ENCODE results near the gene COQ5. TPM values are rescaled to one million over a fixed set of nuclear protein-coding genes. Genes with fewer than 3 reads are reported as not detected.
A peak's percentile ranks its signal among the peaks of the same experiment; 100 is the strongest.
"Not testable (repeated sequence)": the region's sequence is repeated elsewhere in the genome, so short reads cannot be mapped to it uniquely, and the experiment has no call there.

The COQ5 gene
- total and polyA plus RNA-seq, 8 donors: 2.6 to 32.4 (median 25.9) TPM

DNA sequence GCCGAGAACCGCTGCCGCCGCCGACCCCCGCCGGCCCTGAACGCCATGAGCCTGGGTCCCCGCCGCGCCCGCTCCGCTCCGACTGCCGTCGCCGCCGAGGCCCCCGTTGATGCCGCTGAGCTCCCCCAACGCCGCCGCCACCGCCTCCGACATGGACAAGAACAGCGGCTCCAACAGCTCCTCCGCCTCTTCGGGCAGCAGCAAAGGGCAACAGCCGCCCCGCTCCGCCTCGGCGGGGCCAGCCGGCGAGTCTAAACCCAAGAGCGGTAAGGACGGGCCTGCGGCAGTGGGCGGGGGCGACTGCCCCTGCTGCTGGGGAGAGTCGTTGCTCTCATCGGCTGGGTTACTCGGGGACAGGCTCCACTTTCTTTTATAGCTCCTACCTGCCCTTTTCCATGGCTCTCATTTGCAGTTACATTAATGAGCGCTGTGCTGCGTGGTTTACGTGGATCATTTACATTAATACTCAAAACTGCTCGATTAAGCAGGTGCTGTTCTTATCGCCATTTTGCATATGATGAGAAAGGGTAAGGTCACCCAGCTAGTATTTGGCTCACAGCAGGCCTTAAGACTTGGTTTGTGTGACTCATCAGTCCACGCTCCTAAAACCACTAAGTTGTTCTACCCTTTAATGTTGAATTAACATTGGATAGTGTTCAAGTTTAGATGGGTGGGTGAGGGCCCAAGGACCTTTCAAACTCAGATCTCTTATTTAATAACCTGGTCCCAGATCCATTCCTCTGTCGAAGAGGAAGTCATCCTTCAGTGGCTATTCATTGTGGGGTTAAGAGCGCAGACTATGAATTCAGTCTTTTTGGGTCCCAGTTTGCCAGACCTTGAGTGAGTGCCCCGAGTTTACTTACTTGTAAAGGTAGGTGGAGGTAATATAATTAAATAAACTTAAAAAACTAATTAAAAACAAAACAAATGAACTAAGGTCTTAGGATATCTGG, 6.0 kb upstream of the COQ5 start:
- peak; percentile 45 to 86 for DNase-seq
- WGBS, 5 donors: 0 to 2% (median 1%) methylated on average over 24 to 52 of the region's 52 CpGs
- Histone ChIP-seq H3K4me3 (peak overlapping the region; percentile 80 to 99 (median 88)), H3K36me3 (peaks cover 0 to 8% (median 2%) of the 10 kb centered on the region in 4 donors), H3K9me3 (no peaks in the 10 kb centered on the region), H3K27ac (peak overlapping the region; percentile 95 to 98 (median 97)), H3K27me3 (no peaks in the 10 kb centered on the region), H3K4me1 (peaks cover 43 to 60% (median 50%) of the 10 kb centered on the region in 4 donors)
- TF ChIP-seq POLR2AphosphoS5 (IDR thresholded peaks at IDR 0.05) (peak in 1 of 3 donors; percentile 66), POLR2A (IDR thresholded peaks at IDR 0.05) (no peak)
- intact Hi-C loops (cut with DNase I; ENCODE audit: low total_unique reads): no loop called here

DNA sequence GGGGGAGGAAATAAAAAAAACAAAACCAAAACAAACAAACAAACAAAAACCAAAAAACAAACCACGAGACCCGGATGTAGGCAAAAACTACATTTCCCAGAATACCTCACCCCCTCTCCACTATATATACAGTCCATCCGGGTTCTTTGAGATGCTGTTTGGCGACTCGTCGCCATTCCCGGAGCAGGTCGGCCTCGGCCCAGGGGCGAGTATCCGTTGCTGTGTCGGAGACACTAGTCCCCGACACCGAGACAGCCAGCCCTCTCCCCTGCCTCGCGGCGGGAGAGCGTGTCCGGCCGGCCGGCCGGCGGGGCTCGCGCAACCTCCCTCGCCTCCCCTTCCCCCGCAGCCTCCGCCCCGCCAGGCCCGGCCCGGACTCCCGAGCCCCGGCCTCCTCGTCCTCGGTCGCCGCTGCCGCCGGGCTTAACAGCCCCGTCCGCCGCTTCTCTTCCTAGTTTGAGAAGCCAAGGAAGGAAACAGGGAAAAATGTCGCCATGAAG, 5.3 kb upstream of the COQ5 start, which contains the start of gene RNF10:
Gene RNF10, plus strand, starts transcription at position 154 of the 500 bp plus-strand sequence. CDS start 456 bp downstream, outside the sequence.
- Histone ChIP-seq H3K27ac (peak within 1 kb of the TSS; percentile 95 to 98 (median 97)), H3K9me3 (no peaks in the 10 kb centered on the region), H3K27me3 (no peaks in the 10 kb centered on the region), H3K4me1 (peaks cover 36 to 60% (median 46%) of the 10 kb centered on the region in 4 donors), H3K36me3 (peaks cover 0 to 8% (median 0%) of the 10 kb centered on the region in 4 donors), H3K4me3 (peak within 1 kb of the TSS; percentile 80 to 99 (median 88))
- peak; percentile 77 to 94 for DNase-seq
- TF ChIP-seq, protein P1, sequence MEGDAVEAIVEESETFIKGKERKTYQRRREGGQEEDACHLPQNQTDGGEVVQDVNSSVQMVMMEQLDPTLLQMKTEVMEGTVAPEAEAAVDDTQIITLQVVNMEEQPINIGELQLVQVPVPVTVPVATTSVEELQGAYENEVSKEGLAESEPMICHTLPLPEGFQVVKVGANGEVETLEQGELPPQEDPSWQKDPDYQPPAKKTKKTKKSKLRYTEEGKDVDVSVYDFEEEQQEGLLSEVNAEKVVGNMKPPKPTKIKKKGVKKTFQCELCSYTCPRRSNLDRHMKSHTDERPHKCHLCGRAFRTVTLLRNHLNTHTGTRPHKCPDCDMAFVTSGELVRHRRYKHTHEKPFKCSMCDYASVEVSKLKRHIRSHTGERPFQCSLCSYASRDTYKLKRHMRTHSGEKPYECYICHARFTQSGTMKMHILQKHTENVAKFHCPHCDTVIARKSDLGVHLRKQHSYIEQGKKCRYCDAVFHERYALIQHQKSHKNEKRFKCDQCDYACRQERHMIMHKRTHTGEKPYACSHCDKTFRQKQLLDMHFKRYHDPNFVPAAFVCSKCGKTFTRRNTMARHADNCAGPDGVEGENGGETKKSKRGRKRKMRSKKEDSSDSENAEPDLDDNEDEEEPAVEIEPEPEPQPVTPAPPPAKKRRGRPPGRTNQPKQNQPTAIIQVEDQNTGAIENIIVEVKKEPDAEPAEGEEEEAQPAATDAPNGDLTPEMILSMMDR (IDR thresholded peaks at IDR 0.05): no peak
- TF ChIP-seq POLR2A (IDR thresholded peaks at IDR 0.05) (peak in 2 of 4 donors; percentile 87 to 96), POLR2AphosphoS5 (IDR thresholded peaks at IDR 0.05) (peak; percentile 98 to 100 (median 99))
- intact Hi-C loops (cut with DNase I; ENCODE audit: low total_unique reads): no loop called here
- 0 to 1% (median 0%) methylated on average over 30 to 43 of the region's 43 CpGs for WGBS, 5 donors

DNA sequence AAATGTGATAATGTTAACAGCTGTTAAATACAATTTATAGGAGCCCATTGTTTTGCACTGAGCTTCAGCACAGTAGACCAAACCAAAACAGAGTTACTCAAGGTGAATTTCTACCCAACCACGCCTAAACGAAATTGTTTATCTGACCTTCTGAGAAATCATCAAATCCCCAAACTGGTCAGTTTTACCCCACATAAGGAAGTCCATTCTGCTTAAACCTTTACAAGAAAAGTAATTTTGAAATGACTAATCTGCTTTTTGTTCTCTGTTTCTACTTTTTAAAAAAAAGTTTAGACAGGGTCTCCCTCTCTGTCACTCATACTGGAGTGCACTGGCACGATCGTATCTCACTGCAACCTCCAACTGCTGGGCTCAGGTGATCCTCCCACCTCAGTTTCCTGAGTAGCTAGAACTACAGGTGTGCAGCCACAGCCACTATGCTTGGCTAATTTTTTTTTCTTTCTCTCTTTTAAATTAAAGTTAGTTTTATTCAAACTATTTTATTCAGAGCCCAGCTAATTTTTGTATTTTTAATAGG, 3.8 kb upstream of the COQ5 start:
- intact Hi-C loops (cut with DNase I; ENCODE audit: low total_unique reads): no loop called here
- Histone ChIP-seq H3K4me1 (peaks cover 25 to 53% (median 40%) of the 10 kb centered on the region in 4 donors), H3K36me3 (peaks cover 0 to 8% (median 0%) of the 10 kb centered on the region in 4 donors), H3K9me3 (no peaks in the 10 kb centered on the region), H3K4me3 (no peak overlapping the region), H3K27me3 (no peaks in the 10 kb centered on the region), H3K27ac (no peak overlapping the region)
- 68 to 75% (median 73%) methylated on average over 4 of the region's 4 CpGs for WGBS, 5 donors
- no peak for TF ChIP-seq EP300 (IDR thresholded peaks at IDR 0.05)
- no peak for TF ChIP-seq POLR2AphosphoS5 (IDR thresholded peaks at IDR 0.05)
- TF ChIP-seq, protein P1 (IDR thresholded peaks at IDR 0.05): no peak
- no peak for TF ChIP-seq POLR2A (IDR thresholded peaks at IDR 0.05)
- DNase-seq: no peak

DNA sequence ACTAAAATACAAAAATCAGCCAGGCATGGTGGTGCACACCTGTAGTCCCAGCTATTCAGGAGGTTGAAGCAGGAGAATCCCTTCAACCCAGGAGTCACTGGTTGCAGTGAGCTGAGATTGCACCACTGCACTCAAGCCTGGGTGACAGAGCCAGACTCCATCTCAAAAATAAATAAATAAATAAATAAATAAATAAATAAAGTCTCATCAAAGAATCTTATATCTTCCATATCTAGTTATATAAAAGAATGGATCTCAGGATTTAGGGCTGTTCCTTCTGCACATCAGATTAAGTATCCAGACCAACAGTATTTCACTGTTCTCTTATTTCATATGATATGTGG, 1.4 kb upstream of the COQ5 start:
- DNase-seq; H3K9me3 ChIP-seq; H3K27me3 ChIP-seq; intact Hi-C loops (cut with DNase I; ENCODE audit: low total_unique reads); H3K36me3 ChIP-seq: not testable (repeated sequence)
- H3K4me1 ChIP-seq: peaks cover 4 to 52% (median 26%) of the 10 kb centered on the region in 4 donors
- peak overlapping the region; percentile 75 to 98 (median 94) for H3K27ac ChIP-seq
- H3K4me3 ChIP-seq: peak overlapping the region in 3 of 4 donors; percentile 61 to 90 (median 61)

DNA sequence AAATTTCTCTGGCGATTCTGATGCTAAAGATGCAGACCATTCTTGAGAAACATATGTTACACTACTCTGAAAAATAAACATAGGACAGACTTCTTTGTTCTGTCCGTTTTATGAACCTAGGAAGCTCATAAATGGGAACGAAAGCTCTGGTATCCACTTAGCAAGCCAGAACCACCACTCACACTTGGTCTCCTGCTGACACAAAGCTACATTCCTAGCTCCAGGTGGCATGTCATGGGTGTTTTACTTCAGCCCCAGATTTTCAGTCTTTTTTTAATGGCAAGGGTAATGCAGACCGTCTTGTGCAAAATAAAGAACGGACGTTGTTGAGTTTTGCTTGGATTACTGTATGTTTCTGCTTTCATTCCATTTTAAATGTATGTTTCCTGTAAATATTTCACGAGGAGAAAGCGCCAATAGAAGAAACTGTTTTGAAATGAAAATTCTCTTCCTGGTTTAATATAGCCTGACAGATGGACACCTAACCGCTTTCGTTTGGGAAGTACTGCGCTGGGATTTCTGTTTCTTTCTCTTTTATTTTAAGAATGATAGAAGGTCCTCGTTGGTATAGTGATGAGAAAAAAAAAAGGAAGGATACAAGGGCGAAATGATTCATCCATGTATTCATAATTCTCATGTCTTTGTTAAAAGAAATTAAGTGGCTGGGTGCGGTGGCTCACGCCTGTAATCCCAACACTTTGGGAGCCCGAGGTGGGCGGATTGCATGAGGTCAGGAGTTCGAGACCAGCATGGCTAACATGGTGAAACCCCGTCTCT, 871 bp upstream of the COQ5 start:
- H3K36me3 ChIP-seq: peaks cover 0 to 10% (median 4%) of the 10 kb centered on the region in 4 donors
- H3K4me1 ChIP-seq: peaks cover 4 to 52% (median 24%) of the 10 kb centered on the region in 4 donors
- no peaks in the 10 kb centered on the region for H3K27me3 ChIP-seq
- WGBS, 5 donors: 22 to 26% (median 23%) methylated on average over 19 of the region's 19 CpGs
- intact Hi-C loops (cut with DNase I; ENCODE audit: low total_unique reads): no loop called here
- peak overlapping the region; percentile 61 to 90 (median 70) for H3K4me3 ChIP-seq
- peak; percentile 36 to 78 for DNase-seq
- H3K9me3 ChIP-seq: no peaks in the 10 kb centered on the region
- TF ChIP-seq POLR2AphosphoS5 (IDR thresholded peaks at IDR 0.05) (peak in 2 of 3 donors; percentile 6 to 17), EP300 (IDR thresholded peaks at IDR 0.05) (no peak)
- H3K27ac ChIP-seq: peak overlapping the region; percentile 91 to 98 (median 94)
